G401.6 (cell line): ENCODE data around the gene EBLN1.
A peak's percentile ranks its signal among the peaks of the same experiment; 100 is the strongest.
"Not testable (repeated sequence)": the region's sequence is repeated elsewhere in the genome, so short reads cannot be mapped to it uniquely, and the experiment has no call there.

ENCODE experiments used
- FAIRE-seq: peaks from 2 replicates; lab custom pipeline; 2012; peaks lifted over from hg19 to GRCh38; lab: Jason Lieb, UNC

Gene EBLN1

GRCh38 chr10:22228167-22228938 lies 10.5 kb upstream of the EBLN1 start:
- peak; percentile 64 for FAIRE-seq

- FAIRE-seq: peak; percentile 60
Measured at GRCh38 chr10:22226599-22226998, 8.8 kb upstream of the EBLN1 start.

DNA sequence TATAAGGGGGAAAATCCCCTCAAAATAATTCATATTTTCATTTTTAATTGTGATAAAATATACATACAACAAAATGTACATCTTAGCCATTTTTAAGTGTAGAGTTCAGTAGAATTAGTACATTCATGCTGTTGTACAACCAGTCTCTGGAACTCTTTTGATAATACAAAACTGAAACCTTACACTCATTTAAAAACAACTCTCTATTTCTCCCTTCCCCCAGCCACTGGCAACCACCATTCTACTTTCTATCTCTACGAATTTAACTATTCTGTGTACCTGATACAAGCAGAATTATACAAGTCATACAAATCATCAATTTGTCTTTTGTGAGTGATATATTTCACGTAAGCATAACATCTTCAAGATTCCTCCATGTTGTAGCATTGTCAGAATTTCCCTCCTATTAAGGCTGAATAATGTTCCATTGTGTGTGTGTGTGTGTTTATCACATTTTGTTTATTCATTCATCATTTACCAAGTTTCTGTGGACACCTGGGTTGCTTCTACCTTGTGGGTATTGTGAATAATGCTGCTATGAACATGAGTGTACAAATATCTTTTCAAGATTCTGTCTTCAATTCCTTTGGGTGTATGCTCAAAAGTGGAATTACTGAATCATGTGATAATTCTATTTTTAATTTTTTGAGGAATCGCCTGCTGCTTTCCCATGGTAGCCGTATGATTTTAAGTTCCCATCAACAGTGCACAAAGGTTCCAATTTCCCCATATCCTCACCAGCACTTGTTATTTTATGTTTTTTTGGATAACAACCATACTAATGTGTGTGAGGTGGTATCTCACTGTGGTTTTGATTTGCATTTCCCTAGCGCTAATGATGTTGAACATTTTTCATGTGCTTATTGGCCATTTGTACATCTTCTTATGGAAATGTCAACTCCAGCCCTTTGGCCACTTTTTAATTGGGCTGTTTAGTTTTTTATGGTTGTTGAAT lies 4.7 kb upstream of the EBLN1 start:
- FAIRE-seq: no peak

- FAIRE-seq: no peak
Measured at GRCh38 chr10:22219308-22219707, 1.5 kb upstream of the EBLN1 start.

GRCh38 chr10:22218448-22218847 lies 633 bp upstream of the EBLN1 start:
- FAIRE-seq: no peak

GRCh38 chr10:22217084-22217483 lies 731 bp downstream of the EBLN1 start:
- FAIRE-seq: not testable (repeated sequence)

DNA sequence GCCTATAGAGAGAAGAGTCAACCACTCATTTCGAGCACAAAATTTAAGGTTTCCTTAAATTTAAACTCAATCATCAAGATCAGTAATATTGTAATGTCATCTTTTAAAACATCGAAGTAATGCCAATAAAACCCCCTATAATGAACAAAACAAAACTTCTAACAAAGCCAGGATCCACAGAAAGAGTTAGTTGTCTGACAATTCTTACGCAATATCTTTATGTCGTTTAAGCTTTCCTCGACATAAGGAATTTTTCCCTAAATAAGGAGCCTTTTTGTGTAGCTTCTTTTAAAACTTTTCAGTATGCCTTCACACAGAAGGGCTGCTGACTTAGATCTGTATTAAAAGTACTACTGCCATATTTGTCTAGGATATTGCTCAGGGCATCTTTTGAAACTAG lies 7.5 kb downstream of the EBLN1 start:
- no peak for FAIRE-seq

DNA sequence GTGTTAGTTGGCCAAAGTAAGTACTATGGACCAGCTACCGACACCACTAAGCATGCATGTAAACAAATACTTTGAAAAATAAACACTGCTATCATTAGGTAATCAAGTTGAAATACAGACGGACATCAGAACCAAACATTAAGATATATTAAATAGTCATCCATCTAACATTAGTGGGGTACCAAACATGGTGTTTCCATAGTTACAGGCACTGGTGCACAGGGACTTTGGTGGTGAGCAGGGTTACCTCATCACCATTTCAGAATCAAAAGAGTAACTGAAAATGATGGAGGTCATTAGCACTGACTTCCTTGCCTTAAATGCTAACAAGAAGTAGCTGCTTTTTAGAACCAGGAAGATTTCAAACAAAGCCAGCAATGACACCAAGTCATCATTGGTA lies 23.9 kb downstream of the EBLN1 start:
- no peak for FAIRE-seq

GRCh38 chr10:22185586-22185985 lies 32.2 kb downstream of the EBLN1 start:
- FAIRE-seq: no peak

- no peak for FAIRE-seq
Measured at GRCh38 chr10:22183771-22184461, 33.9 kb downstream of the EBLN1 start.

DNA sequence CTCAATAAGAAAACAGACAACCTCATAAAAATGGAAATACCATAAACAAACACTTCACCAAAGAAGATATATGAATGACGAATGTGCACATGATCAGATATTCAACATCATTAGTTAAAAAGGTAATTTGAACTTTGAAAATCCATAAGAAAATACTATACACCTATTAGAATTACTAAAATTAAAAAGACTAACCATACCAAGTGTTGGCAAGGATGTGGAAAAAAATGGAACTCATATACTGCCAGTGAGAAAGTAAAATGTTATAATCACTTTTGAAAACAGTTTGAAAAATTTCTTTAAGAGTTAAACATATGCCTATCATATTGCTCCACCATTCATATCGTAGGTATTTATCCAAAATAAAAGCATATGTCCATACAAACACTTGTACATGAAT lies 37.1 kb downstream of the EBLN1 start:
- no peak for FAIRE-seq

DNA sequence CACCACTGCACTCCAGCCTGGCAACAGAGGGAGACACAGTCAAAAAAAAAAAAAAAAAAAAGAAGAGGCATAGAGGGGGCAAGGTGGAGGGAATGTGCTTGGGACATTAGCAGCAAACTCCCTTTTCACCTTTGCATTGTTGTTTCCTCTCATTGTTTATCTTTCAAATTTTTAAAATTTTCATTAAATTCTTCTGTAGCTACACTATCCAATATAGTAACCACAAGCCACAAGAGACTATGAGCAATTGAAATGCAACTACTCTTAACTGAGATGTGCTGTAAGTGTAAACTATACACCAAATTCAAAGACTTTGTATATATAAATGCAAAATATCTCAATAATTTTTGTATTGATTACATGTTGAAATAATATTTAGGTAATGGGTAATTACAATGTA lies 43.4 kb downstream of the EBLN1 start:
- FAIRE-seq: no peak

DNA sequence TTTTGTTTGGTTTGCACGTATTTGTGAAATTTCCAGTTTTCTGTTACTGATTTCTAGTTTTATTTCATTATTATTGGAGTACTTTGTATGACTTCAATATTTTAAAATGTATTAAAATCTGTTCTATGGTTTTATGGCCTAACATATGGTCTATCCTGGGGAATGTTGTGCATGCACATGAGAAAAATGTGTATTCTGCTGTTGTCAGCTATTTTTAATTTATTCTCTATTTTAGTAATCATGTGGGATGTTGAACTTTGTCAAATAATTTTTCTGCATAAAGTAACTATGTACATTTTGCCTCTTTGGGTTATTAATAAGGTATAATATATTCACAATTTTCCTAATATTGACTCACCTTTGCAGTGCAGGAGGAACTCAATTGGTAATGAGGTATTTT lies 46.7 kb downstream of the EBLN1 start:
- no peak for FAIRE-seq

DNA sequence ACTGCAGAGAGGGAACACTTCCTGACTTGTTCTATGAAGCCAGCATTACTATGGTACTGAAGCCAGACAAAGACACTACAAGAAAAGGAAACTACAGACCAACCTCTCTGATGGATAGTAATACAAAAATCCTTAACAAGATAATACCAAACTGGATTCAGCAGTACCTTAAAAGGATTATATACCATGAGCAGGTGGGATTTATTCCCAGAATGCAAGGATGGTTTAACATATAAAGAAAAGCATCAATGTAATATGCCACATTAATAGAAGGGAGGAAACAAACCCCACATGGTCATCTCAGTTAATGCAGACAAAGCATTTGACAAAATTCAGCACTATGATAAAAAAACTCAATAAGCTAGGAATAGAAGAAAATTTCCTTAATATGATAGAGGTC lies 47.2 kb downstream of the EBLN1 start:
- no peak for FAIRE-seq

GRCh38 chr10:22159979-22160378 lies 57.8 kb downstream of the EBLN1 start:
- no peak for FAIRE-seq

- no peak for FAIRE-seq
Measured at GRCh38 chr10:22159180-22159579, 58.6 kb downstream of the EBLN1 start.
